Kidney epithelial cell (primary cell): Measurements from ENCODE around the gene ANKRD34A. TPM values are rescaled to one million over a fixed set of nuclear protein-coding genes. Genes with fewer than 3 reads are reported as not detected.

ENCODE experiments used
- DNase-seq: peaks from one replicate; pipeline ENCODE4 v3.0.0-alpha.2; 2010; ENCODE audit warnings: low read depth
- H3K27me3 ChIP-seq: 2 replicates; pipeline ENCODE4 v1.6.0; 2011; ENCODE audit warnings: low read length; ENCODE audit not compliant: control insufficient read depth, insufficient read depth
- H3K36me3 ChIP-seq: 2 replicates; pipeline ENCODE4 v1.5.1; 2011; ENCODE audit warnings: low read length; ENCODE audit not compliant: control insufficient read depth, insufficient read depth
- H3K4me3 ChIP-seq: 2 replicates; pipeline ENCODE4 v1.5.1; 2011; ENCODE audit warnings: low read depth, mild to moderate bottlenecking, control low read depth, low read length
- total RNA-seq: library from RNA; depleted of rRNA; stranded (reverse); fragments of >200 nt; gene quantifications from 2 replicates; pipeline ENCODE4 v1.2.3, GENCODE V29; 2015
- TF ChIP-seq, protein P1 (sequence below): IDR thresholded peaks from 2 replicates; pipeline ENCODE4 v1.5.1; 2011; ENCODE audit warnings: mild to moderate bottlenecking, moderate library complexity, low read length, control low read depth, inconsistent platforms; ENCODE audit not compliant: insufficient read depth, poor library complexity, severe bottlenecking

The ANKRD34A gene
- total RNA-seq, 1 donor from 2014 or later: 0.46 TPM

DNA sequence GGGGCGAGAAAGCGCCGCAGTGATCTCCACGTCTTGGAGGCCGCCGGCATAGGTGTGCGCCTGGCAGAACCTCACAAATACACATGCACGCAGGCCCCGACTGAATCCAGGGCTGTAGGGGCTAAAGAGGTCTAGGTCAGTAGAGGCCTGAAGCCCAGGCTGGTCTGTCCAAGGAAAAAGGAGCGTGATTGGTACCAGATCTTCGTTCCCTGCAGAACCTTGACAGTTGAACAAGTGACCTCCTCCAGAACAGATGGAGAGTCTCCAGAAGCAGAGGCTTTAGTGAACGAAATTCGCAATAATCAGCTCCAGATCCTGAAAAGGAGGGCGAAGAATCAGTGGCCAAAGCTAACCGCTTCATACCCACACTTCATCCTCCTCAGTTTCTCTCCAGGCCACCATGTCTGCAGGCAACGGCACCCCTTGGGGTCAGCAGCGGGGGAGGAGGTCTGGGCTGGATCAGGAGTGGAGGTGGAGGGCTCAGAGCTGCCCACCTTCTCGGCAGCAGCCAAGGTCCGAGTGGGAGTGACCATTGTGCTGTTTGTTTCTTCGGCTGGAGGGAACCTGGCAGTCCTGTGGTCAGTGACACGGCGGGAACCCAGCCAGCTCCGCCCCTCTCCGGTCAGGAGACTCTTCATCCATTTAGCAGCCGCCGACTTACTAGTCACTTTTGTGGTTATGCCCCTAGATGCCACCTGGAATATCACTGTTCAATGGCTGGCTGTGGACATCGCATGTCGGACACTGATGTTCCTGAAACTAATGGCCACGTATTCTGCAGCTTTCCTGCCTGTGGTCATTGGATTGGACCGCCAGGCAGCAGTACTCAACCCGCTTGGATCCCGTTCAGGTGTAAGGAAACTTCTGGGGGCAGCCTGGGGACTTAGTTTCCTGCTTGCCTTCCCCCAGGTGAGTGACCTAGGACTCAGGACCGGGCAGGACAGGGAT is 45.1 kb downstream of the ANKRD34A start:
- Histone ChIP-seq H3K36me3 (no peaks in the 10 kb centered on the region), H3K27me3 (no peaks in the 10 kb centered on the region)
- DNase-seq: peak; percentile 25

DNA sequence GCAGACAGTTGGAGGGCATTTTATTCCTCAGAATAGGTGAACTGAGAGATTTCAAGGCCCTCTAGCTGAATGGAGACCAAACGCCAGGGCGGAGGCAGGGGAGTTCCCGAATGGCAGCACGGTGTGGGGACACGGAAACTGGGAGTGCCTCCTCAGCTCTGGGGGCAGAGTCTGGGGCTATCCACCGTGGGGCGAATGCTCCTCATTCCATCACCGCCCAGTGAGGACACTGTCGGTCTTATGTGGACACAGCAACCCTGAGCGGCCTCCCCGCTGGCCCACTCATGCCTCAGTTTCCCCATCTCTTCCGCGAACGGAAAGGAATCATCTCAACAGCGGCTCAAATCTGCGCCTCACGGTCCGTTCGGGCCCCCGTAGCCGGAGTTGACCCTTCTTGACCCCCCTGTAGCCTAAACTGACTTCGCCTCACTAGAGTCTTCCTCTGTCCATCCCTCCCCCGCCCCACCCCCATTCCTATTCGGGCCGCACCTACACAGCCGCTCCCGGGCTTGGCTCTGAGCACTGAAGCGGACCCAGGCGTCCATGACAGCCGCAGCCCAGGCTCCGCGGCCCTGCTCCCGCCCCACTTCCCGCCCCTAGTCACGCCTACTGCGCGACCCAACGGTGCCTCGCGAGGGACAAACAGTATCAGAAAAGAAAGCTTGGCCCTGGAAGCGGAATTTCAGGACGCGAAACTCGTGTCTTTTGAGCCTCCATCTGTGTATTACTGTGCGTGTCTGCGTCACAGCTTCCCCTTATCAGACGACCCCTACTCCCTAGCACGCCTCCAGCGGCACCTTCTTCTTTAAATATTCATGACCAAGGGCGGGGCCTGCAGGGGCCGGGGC is 46.0 kb downstream of the ANKRD34A start, which contains the start of gene PEX11B:
Gene PEX11B, minus strand, starts transcription at position 574 of the 848 bp plus-strand sequence. Its CDS starts 29 bp downstream, at position 545.
- no peaks in the 10 kb centered on the region for H3K27me3 ChIP-seq
- H3K36me3 ChIP-seq: no peaks in the 10 kb centered on the region
- TF ChIP-seq, protein P1, sequence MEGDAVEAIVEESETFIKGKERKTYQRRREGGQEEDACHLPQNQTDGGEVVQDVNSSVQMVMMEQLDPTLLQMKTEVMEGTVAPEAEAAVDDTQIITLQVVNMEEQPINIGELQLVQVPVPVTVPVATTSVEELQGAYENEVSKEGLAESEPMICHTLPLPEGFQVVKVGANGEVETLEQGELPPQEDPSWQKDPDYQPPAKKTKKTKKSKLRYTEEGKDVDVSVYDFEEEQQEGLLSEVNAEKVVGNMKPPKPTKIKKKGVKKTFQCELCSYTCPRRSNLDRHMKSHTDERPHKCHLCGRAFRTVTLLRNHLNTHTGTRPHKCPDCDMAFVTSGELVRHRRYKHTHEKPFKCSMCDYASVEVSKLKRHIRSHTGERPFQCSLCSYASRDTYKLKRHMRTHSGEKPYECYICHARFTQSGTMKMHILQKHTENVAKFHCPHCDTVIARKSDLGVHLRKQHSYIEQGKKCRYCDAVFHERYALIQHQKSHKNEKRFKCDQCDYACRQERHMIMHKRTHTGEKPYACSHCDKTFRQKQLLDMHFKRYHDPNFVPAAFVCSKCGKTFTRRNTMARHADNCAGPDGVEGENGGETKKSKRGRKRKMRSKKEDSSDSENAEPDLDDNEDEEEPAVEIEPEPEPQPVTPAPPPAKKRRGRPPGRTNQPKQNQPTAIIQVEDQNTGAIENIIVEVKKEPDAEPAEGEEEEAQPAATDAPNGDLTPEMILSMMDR: no peak
- DNase-seq: peak; percentile 42
- H3K4me3 ChIP-seq: peak within 1 kb of the TSS; percentile 80

More for the DNA sequence above, 45.1 kb downstream of the ANKRD34A start:
- peak overlapping the region; percentile 80 for H3K4me3 ChIP-seq
- TF ChIP-seq, protein P1: no peak

DNA sequence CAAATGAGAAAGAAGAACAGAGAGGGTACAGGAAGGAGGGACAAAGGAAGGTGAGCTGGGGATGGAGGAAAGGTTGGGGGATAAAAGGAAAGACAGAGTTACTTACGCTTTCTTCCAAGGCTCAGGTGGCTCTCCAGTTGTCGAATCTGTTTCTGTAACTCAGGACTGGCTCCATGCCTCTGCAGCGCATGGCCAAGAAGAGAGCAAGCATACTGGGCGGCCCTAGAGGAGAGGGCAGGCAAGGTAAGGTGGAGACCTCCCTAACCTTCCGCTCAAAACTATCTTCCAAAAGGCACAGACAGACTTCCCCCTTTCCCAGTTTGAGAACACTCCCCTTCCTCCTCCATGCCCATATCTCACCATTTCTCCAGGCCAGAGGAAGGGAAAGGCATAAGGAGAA is 46.8 kb downstream of the ANKRD34A start:
- TF ChIP-seq, protein P1: no peak
- Histone ChIP-seq H3K4me3 (peak overlapping the region; percentile 80), H3K27me3 (no peaks in the 10 kb centered on the region), H3K36me3 (no peaks in the 10 kb centered on the region)
- no peak for DNase-seq

DNA sequence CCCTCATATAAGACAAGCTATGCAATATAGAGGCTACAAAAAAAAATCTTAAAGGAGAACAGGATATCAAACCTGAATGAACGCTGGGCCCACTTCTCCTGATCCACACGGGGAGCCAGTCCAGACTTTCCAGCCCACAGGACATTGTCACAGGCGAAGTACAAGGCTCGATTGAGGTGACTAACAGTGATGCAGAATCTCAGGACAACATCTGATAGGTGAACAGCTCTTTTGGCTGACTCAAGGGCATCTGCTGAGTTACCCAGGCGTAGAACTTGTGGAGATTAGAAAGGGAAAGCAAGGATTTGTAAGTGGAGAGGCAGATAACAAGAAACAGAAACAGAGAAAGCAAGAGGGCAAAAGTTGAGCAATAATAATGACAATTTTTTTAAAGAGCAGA is 47.6 kb downstream of the ANKRD34A start:
- TF ChIP-seq, protein P1: no peak
- Histone ChIP-seq H3K36me3 (no peaks in the 10 kb centered on the region), H3K27me3 (no peaks in the 10 kb centered on the region), H3K4me3 (no peak overlapping the region)
- peak; percentile 10 for DNase-seq

DNA sequence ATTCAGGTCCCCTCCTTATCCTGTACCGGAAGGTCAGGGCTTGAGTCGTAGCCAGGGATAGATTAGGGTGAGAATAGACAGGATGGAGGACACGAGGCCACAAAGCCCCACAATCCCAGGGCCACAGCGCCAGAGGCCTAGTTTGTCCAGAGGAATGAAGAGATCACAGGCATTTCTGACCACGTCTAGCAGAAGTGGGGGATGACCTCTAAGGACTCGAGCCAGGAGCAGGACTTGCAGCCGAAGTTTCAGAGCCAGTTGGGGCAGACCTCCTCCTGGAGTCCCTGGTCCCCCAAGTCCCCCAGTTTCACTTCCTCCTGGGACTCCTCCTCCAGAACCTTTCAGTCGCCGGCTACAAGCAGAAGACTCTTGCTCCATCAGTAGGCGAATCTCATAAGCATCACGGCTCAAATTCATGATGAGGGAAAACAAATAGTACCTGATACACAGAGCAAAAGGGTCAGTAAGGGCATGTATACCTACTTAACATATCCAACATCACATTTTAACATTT is 52.2 kb downstream of the ANKRD34A start:
- H3K4me3 ChIP-seq: no peak overlapping the region
- H3K27me3 ChIP-seq: no peaks in the 10 kb centered on the region
- no peak for DNase-seq
- TF ChIP-seq, protein P1: no peak
- no peaks in the 10 kb centered on the region for H3K36me3 ChIP-seq

Other genes starting within 250 kb of the ANKRD34A start
- not detected in 2 replicates for gene CD160, start 245.1 kb downstream of the ANKRD34A start, total RNA-seq
- gene RNF115, start 140.5 kb downstream of the ANKRD34A start, total RNA-seq: 7.7 and 8.5 TPM in 2 replicates
- 43.4 and 44.2 TPM in 2 replicates for gene POLR3C, start 140.4 kb downstream of the ANKRD34A start, total RNA-seq
- gene NUDT17, start 118.9 kb downstream of the ANKRD34A start, total RNA-seq: 1.9 and 2.5 TPM in 2 replicates
- gene PIAS3, start 105.5 kb downstream of the ANKRD34A start, total RNA-seq: 17.7 and 19.6 TPM in 2 replicates
- gene ANKRD35, start 78.7 kb downstream of the ANKRD34A start, total RNA-seq: 0.07 TPM in 1 of 2 replicates, not detected in the other
- 0.08 and 0.89 TPM in 2 replicates for gene ITGA10, start 54.5 kb downstream of the ANKRD34A start, total RNA-seq
- gene PEX11B, start 45.9 kb downstream of the ANKRD34A start, total RNA-seq: 25.9 and 31.2 TPM in 2 replicates
- gene RBM8A, start 37.1 kb downstream of the ANKRD34A start, total RNA-seq: 159 and 173 TPM in 2 replicates
- 23.2 and 28.0 TPM in 2 replicates for gene LIX1L, start 6.6 kb downstream of the ANKRD34A start, total RNA-seq
- 12.2 and 14.3 TPM in 2 replicates for gene POLR3GL, start 115 bp upstream of the ANKRD34A start, total RNA-seq
- 14.7 and 19.0 TPM in 2 replicates for gene TXNIP, start 32.0 kb upstream of the ANKRD34A start, total RNA-seq
- gene HJV, start 57.2 kb upstream of the ANKRD34A start, total RNA-seq: not detected in 2 replicates
- 0.82 and 1.4 TPM in 2 replicates for gene NBPF10, start 180.2 kb upstream of the ANKRD34A start, total RNA-seq